Pericardium fibroblast (primary cell): ENCODE measurements around the gene BTBD9. TPM values are rescaled to one million over a fixed set of nuclear protein-coding genes. Genes with fewer than 3 reads are reported as not detected.

Experiments
- total RNA-seq: library from RNA; depleted of rRNA; stranded (reverse); fragments of >200 nt; gene quantifications from 2 replicates; pipeline ENCODE4 v1.2.3, GENCODE V29; 2015

The BTBD9 gene
- total RNA-seq: 2.6 and 4.8 TPM in 2 replicates

GRCh38 chr6:38639498-38640215, at the start of gene BTBD9:
Gene BTBD9, minus strand, starts transcription at chr6:38639929.

Other genes with a start within 250 kb of the BTBD9 start
- gene GLO1, start 63.2 kb upstream of the BTBD9 start, total RNA-seq: 121 and 125 TPM in 2 replicates
- gene DNAH8, start 75.4 kb upstream of the BTBD9 start, total RNA-seq: not detected in 2 replicates